Activated CD4-positive, alpha-beta T cell treated with anti-CD3 and anti-CD28 coated beads, Interleukin-2, amount 10 ng/mL, durations not matched to agents 7 days and 5 days (primary cell): Measurements from ENCODE around the gene RCL1. TPM values are rescaled to one million over a fixed set of nuclear protein-coding genes. Genes with fewer than 3 reads are reported as not detected.
"Not testable (repeated sequence)": the region's sequence is repeated elsewhere in the genome, so short reads cannot be mapped to it uniquely, and the experiment has no call there.

Experiments used
- CTCF ChIA-PET: fragments of 350-600 bp; sonication (Branson Sonifier 250); formaldehyde crosslinking; loops from one replicate; lab custom pipeline; 2021; ENCODE audit warnings: antibody characterized with exemption; lab: Charles Lee
- POLR2A ChIA-PET: fragments of 350-600 bp; sonication (Branson Sonifier 250); formaldehyde crosslinking; loops from one replicate; lab custom pipeline; 2021; ENCODE audit warnings: antibody characterized with exemption; lab: Charles Lee
- DNase-seq: peaks from one replicate; pipeline ENCODE4 v3.0.0-alpha.2; 2020
- H3K27ac Mint-ChIP-seq: one replicate; pipeline ENCODE4 v1.8.0; 2021; ENCODE audit warnings: mild to moderate bottlenecking, moderate library complexity, mixed read lengths
- H3K27me3 Mint-ChIP-seq: one replicate; pipeline ENCODE4 v1.8.0; 2021; ENCODE audit warnings: mixed read lengths
- H3K36me3 Mint-ChIP-seq: one replicate; pipeline ENCODE4 v1.8.0; 2021; ENCODE audit warnings: low read depth, mixed read lengths
- H3K4me1 Mint-ChIP-seq: one replicate; pipeline ENCODE4 v1.8.0; 2021; ENCODE audit warnings: mixed read lengths
- H3K4me3 Mint-ChIP-seq: one replicate; pipeline ENCODE4 v1.8.0; 2021; ENCODE audit warnings: mild to moderate bottlenecking, moderate library complexity, mixed read lengths
- H3K9me3 Mint-ChIP-seq: one replicate; pipeline ENCODE4 v1.8.0; 2021; ENCODE audit warnings: mixed read lengths
- total RNA-seq, 2 experiments: library from RNA; stranded (reverse); gene quantifications; one replicate each; pipeline ENCODE4 v1.2.3, GENCODE V29; 2021

The RCL1 gene
- total RNA-seq, 2 experiments from 2014 or later, result 13.6 to 17.3 TPM

DNA sequence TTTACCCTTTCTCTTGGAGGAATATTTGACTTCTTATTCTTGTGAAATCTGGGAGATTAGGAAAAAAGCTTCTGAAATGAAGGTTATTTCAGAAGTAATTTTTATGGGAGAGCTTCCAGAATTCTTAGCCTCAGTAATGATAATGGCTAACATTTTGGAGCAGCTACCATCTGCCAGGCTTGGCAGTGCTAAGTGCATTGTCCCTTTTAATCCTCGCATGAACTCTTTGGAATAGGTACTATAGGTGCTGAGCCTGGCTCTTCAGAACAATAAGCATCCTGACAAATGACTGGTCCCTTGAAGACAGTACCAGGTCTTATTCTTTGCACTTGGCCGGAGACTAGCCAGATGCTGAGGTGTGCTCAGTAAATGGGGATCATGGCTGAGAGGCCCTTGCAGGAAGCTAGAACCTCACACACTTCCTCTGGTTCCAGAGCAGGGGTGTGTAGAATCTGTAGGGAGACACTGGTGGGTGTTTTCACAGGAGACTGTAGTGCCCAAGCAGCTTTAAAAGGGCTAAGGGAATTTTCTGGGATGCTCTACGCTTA, 90.7 kb downstream of the RCL1 start:
- CTCF ChIA-PET, result interaction anchor here (0.6 to 1.6 kb wide), 3 partner anchors 11 to 88 kb away, joined by 3 to 4 read pairs (median 3); no protein-coding TSS in a partner anchor
- Mint-ChIP-seq H3K9me3 (no peaks in the 10 kb centered on the region), H3K27me3 (no peaks in the 10 kb centered on the region), H3K4me1 (peaks cover 4% of the 10 kb centered on the region), H3K4me3 (no peak overlapping the region), H3K27ac (no peak overlapping the region), H3K36me3 (no peaks in the 10 kb centered on the region)
- POLR2A ChIA-PET, result no interaction called here
- no peak for DNase-seq

DNA sequence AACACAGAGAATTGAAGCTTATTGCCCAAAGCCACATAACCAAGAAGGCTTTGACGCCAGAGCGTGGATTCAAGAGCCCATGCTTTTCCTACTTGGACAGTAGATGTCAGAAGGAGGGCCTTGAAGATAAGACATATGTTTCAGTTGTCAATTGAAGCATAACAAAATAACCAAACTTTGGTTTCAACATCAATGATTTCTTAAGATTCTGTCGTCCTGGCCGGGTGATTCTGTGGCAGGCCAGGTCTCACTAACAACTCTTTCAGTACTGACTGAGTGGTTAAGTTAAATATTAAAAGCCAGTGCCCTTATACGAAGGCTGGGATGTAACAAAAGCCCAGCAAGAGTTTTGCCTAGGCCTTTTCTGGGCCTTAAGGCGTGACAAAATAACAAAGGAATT, 94.0 kb downstream of the RCL1 start:
- Mint-ChIP-seq H3K27me3 (no peaks in the 10 kb centered on the region), H3K36me3 (no peaks in the 10 kb centered on the region), H3K4me1 (peaks cover 4% of the 10 kb centered on the region), H3K4me3 (no peak overlapping the region), H3K9me3 (no peaks in the 10 kb centered on the region), H3K27ac (no peak overlapping the region)
- DNase-seq, result no peak
- POLR2A ChIA-PET, result no interaction called here
- CTCF ChIA-PET, result no interaction called here

DNA sequence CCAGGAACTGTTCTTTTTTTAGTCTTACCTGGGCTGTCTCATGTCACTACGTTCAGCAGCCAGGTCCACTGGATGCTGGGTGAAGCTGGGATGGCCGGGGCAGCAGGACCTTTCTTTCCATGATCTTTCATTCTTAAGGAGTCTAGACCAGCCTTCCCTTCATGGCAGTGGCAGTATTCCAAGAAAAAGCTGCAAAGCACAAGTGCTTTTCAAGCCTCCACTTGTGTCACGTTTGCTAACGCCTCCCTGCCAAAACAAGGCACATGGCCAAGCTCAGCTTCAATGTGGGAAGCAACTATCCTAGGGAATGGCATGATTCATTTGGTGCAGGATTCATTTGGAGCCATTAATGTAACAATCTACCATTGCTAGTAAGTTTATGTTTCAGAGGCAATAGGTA, 94.8 kb downstream of the RCL1 start:
- Mint-ChIP-seq H3K4me3 (no peak overlapping the region), H3K27me3 (no peaks in the 10 kb centered on the region), H3K4me1 (peaks cover 4% of the 10 kb centered on the region), H3K36me3 (no peaks in the 10 kb centered on the region), H3K9me3 (peaks cover 3% of the 10 kb centered on the region), H3K27ac (no peak overlapping the region)
- DNase-seq, result no peak
- CTCF ChIA-PET, result no interaction called here
- POLR2A ChIA-PET, result no interaction called here

DNA sequence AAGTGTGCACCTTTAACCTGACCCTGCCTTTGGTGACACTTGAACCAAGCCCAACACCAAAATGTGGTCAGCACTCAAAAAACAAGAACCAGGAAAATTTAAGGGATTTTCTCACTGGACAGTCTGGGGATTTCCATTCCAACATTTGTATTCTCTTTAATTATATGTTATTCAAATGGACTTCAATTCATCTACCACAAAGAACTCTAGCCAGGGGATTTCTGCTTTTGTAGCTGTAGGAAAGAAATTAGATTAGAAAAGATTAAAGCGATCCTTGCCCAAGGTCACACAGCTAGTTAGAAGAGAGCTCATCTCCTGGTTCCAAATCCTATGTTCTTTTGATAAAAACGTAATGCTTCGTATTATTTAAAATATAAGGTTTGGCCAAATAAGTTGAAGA, 97.5 kb downstream of the RCL1 start:
- CTCF ChIA-PET, result no interaction called here
- H3K4me3 Mint-ChIP-seq, result no peak overlapping the region

DNA sequence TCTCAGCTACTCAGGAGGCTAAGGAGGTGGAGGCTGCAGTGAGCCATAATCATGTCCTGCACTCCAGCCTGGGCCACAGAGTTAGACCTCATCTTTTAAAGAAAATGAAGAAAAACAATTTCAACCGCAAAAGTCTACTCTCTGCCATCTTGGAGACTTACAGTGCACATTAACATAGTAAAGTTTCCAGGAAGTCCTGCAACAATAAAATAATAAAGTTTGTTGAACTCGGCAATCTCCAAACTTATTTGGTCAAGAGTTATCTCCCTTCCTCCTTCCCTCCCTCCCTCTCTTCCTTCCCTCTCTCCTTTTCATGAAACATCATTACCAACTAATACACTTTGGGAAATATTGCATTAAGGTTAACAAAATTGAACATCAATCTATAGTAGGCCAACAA, 98.2 kb downstream of the RCL1 start:
- no peak overlapping the region for H3K4me3 Mint-ChIP-seq
- no peaks in the 10 kb centered on the region for H3K36me3 Mint-ChIP-seq
- H3K4me1 Mint-ChIP-seq, result peaks cover 8% of the 10 kb centered on the region
- DNase-seq, result no peak
- ChIA-PET CTCF (interaction anchor here (0.6 kb wide), 1 partner anchor 34 kb away, joined by 3 read pairs; no protein-coding TSS in a partner anchor), POLR2A (no interaction called here)
- H3K27me3 Mint-ChIP-seq, result no peaks in the 10 kb centered on the region
- no peak overlapping the region for H3K27ac Mint-ChIP-seq
- H3K9me3 Mint-ChIP-seq, result peaks cover 5% of the 10 kb centered on the region

More for the DNA sequence above, 97.5 kb downstream of the RCL1 start:
- POLR2A ChIA-PET, result no interaction called here
- no peaks in the 10 kb centered on the region for H3K27me3 Mint-ChIP-seq
- DNase-seq, result no peak
- H3K9me3 Mint-ChIP-seq, result peaks cover 5% of the 10 kb centered on the region
- H3K4me1 Mint-ChIP-seq, result peaks cover 8% of the 10 kb centered on the region
- H3K27ac Mint-ChIP-seq, result no peak overlapping the region
- H3K36me3 Mint-ChIP-seq, result no peaks in the 10 kb centered on the region

DNA sequence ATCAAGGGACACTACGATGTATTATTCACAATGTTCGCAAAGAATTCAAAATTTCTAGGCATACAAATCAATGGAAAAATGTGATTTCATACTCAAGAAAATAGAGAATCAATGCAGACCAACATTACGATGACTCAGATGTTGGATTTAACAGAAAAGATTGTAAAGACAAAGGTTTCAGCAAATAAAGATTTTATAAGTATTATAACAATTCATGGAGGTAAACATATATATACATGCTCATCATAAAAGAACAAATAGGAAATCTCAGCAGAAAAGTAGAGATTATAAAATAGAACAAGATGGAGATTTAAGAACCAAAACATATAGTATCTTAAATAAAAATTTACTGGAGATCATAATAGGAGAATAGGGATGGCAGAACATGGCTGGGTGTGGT, 98.9 kb downstream of the RCL1 start:
- H3K36me3 Mint-ChIP-seq, result no peaks in the 10 kb centered on the region
- DNase-seq, result no peak

DNA sequence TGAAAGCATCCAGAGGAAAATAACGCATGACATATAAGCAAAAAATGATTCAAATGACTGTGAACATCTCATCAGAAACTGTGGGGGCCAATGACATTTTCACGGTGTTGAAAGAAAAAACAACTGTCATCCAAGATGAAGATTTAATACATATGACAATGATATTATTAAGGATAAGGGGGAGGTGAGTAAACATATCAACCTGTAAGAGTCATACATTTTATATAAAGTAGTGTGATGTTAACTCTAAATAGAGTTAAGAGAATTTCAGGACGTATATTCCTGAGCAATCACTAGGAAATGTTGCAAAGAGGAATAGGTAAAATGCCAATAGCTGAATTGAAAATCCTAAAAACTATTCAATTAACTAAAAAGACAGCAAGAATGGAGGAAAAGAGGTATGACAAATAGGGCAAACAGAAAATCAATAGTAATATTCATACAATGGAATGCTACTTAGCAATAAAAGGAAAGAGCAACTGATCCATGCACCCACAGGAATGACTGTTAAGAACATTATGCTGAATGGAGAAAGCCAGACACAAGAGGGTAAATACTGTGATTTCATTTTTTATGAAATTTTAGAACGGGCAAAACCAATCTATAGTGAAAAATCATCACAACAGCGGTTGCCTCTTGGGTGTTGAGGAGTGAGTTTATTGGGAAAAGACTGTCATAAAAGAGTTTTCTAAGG, 99.9 kb downstream of the RCL1 start:
- ChIA-PET POLR2A (no interaction called here), CTCF (no interaction called here)
- H3K27me3 Mint-ChIP-seq, result no peaks in the 10 kb centered on the region
- peaks cover 6% of the 10 kb centered on the region for H3K9me3 Mint-ChIP-seq
- H3K4me3 Mint-ChIP-seq, result no peak overlapping the region
- peaks cover 8% of the 10 kb centered on the region for H3K4me1 Mint-ChIP-seq
- no peak for DNase-seq
- H3K36me3 Mint-ChIP-seq, result peaks cover 3% of the 10 kb centered on the region
- H3K27ac Mint-ChIP-seq, result no peak overlapping the region

More for the DNA sequence above, 98.9 kb downstream of the RCL1 start:
- no peaks in the 10 kb centered on the region for H3K27me3 Mint-ChIP-seq
- peaks cover 5% of the 10 kb centered on the region for H3K9me3 Mint-ChIP-seq
- H3K4me1 Mint-ChIP-seq, result peaks cover 8% of the 10 kb centered on the region
- no peak overlapping the region for H3K4me3 Mint-ChIP-seq
- H3K27ac Mint-ChIP-seq, result no peak overlapping the region
- ChIA-PET POLR2A (no interaction called here), CTCF (no interaction called here)

DNA sequence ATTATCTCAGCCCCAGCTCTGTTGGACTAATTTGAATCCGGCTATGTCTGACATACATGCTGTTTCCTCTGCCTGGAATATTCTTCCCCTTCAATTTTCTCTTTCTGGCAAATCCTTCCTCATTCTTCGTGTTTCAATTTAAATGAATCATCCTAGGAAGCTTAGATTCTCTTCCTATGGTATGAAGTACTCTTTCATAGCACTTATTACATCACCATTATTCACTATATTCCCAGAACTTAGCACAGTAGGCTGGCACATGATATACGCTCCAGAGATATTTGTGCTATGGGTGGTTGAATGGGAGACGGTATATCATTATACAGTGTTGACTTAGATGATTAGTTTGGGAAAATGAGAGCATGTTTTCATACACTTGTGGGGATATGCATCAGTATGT, 101.3 kb downstream of the RCL1 start:
- CTCF ChIA-PET, result no interaction called here
- POLR2A ChIA-PET, result no interaction called here

DNA sequence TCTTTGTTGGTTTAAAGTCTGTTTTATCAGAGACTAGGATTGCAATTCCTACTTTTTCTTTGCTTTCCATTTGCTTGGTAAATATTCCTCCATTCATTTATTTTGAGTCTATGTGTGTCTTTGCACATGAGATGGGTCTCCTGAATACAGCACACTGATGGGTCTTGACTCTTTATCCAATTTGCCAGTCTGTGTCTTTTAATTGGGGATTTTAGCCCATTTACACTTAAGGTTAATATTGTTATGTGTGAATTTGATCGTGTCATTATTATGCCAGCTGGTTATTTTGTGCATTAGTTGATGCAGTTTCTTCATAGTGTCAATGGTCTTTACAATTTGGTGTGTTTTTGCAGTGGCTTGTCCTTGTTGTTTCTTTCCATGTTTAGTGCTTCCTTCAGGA, 107.1 kb downstream of the RCL1 start:
- peaks cover 37% of the 10 kb centered on the region for H3K36me3 Mint-ChIP-seq
- H3K4me3 Mint-ChIP-seq, H3K27me3 Mint-ChIP-seq, H3K27ac Mint-ChIP-seq, CTCF ChIA-PET, POLR2A ChIA-PET, DNase-seq: not testable (repeated sequence)
- peaks cover 31% of the 10 kb centered on the region for H3K9me3 Mint-ChIP-seq
- peaks cover 16% of the 10 kb centered on the region for H3K4me1 Mint-ChIP-seq

More for the DNA sequence above, 101.3 kb downstream of the RCL1 start:
- H3K27ac Mint-ChIP-seq, result no peak overlapping the region
- no peak for DNase-seq
- H3K27me3 Mint-ChIP-seq, result no peaks in the 10 kb centered on the region
- peaks cover 13% of the 10 kb centered on the region for H3K36me3 Mint-ChIP-seq
- peaks cover 8% of the 10 kb centered on the region for H3K4me1 Mint-ChIP-seq
- peaks cover 14% of the 10 kb centered on the region for H3K9me3 Mint-ChIP-seq
- no peak overlapping the region for H3K4me3 Mint-ChIP-seq

DNA sequence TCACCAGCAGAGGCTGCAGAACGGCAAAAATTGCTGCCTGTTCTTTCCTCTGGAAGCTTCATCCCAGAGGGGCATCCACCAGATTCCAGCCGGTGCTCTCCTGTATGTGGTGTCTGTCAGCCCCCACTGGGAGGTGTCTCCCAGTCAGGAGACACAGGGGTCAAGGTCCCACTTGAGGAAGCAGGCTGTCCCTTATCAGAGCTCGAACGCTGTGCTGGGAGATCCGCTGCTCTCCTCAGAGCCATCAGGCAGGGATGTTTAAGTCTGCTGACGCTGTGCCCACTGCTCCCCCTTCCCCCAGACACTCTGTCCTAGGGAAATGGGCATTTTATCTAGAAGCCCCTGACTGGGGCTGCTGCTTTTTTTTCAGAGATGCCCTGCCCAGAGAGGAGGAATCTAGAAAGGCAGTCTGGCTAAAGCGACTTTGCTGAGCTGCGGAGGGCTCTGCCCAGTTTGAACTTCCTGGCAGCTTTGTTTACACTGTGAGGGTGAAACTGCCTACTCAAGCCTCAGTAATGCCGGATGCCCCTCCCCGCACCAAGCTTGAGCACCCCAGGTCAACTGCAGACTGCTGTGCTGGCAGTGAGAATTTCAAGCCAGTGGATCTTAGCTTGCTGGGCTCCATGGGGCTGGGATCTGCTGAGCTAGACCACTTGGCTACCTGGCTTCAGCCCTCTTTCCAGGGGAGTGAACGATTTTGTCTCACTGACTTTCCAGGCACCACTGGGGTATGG, 108.8 kb downstream of the RCL1 start:
- peaks cover 15% of the 10 kb centered on the region for H3K4me1 Mint-ChIP-seq
- DNase-seq, result peak; percentile 52
- POLR2A ChIA-PET, H3K27me3 Mint-ChIP-seq, H3K4me3 Mint-ChIP-seq: not testable (repeated sequence)
- peaks cover 30% of the 10 kb centered on the region for H3K9me3 Mint-ChIP-seq
- CTCF ChIA-PET, result interaction anchor here (0.8 to 1.5 kb wide), 4 partner anchors 8 to 161 kb away, joined by 3 to 4 read pairs (median 3); partner anchors contain the start of gene JAK2
- H3K36me3 Mint-ChIP-seq, result peaks cover 39% of the 10 kb centered on the region
- H3K27ac Mint-ChIP-seq, result peak overlapping the region; percentile 87

DNA sequence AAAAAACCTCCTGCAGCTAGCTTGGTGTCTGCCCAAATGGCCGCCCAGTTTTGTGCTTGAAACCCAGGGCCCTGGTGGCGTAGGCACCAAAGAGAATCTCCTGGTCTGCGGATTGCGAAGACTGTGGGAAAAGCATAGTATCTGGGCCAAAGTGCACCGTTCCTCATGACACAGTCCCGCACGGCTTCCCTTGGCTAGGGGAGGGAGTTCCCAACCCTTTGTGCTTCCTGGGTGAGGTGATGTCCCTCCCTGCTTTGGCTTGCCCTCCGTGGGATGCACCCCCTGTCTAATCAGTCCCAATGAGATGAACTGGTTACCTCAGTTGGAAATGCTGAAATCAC, 109.4 kb downstream of the RCL1 start:
- H3K27ac Mint-ChIP-seq, result peak overlapping the region; percentile 87
- no peaks in the 10 kb centered on the region for H3K27me3 Mint-ChIP-seq
- DNase-seq, result no peak
- H3K36me3 Mint-ChIP-seq, result peaks cover 36% of the 10 kb centered on the region
- peaks cover 17% of the 10 kb centered on the region for H3K4me1 Mint-ChIP-seq
- H3K4me3 Mint-ChIP-seq, result no peak overlapping the region
- POLR2A ChIA-PET, result no interaction called here
- peaks cover 32% of the 10 kb centered on the region for H3K9me3 Mint-ChIP-seq
- CTCF ChIA-PET, result interaction anchor here (0.8 to 1.5 kb wide), 3 partner anchors 8 to 162 kb away, joined by 3 to 4 read pairs (median 3); no protein-coding TSS in a partner anchor

DNA sequence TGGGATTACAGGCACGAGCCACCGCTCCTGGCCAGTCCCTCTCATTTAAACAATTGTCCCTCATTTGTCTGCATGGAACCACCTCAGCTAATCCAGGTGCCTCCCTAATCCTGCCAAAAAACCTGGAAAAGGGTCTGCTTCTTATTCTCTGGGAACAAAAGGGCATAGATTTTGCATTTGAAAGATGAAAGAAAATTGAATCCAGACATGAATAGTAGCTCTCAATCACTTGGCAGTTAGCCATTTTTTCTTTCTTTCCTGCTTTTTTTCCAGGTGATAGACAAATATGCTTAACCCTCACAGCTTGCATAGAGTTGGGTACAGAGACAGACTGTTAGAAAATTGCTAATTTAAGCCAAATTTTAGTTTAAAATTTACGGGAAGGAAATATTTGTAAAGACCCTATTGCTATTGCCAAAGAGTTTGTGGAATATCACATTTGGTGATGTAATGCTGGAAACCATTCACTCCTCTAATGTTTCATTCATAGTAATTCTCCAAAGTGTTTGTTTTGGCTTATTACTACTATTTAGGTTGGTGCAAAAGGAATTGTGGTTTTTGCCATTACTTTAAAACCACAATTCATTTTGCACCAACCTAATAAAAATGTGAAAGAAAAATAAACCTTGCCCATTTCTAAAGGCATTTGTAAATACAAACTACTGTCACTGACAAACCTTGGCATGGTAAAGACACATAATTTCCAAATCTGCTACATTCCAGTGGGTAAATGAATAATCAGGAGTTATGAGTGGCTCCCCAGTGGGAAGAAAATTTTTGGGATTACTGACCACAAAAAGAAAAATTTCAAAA, 111.8 kb downstream of the RCL1 start:
- H3K4me3 Mint-ChIP-seq, result no peak overlapping the region
- H3K9me3 Mint-ChIP-seq, result peaks cover 19% of the 10 kb centered on the region
- ChIA-PET POLR2A (no interaction called here), CTCF (no interaction called here)
- H3K36me3 Mint-ChIP-seq, result peaks cover 22% of the 10 kb centered on the region
- no peaks in the 10 kb centered on the region for H3K27me3 Mint-ChIP-seq
- no peak overlapping the region for H3K27ac Mint-ChIP-seq
- no peak for DNase-seq
- H3K4me1 Mint-ChIP-seq, result peaks cover 17% of the 10 kb centered on the region
